ENCODE data around the gene AAK1. TPM values are rescaled to one million over a fixed set of nuclear protein-coding genes. Genes with fewer than 3 reads are reported as not detected.

AAK1 gene
- total RNA-seq, 1 donor from 2014 or later = 108 TPM

- H3K9me3 Mint-ChIP-seq (ENCODE audit: unreplicated experiment) = peaks cover 4% of the 10 kb centered on the region
- peaks cover 29% of the 10 kb centered on the region for H3K4me1 Mint-ChIP-seq (ENCODE audit: low read depth, unreplicated experiment)
- Histone ChIP-seq H3K9ac (ENCODE audit: low read length) (peak overlapping the region; percentile 97), H3K4me1 (ENCODE audit: insufficient read depth, low read length) (peaks cover 29% of the 10 kb centered on the region), H2AFZ (ENCODE audit: low read depth, low read length) (peak overlapping the region; percentile 99), H3K27ac (ENCODE audit: low read depth, low read length) (peak overlapping the region; percentile 98), H3K4me3 (ENCODE audit: insufficient read depth, low read depth, low read length) (peak overlapping the region; percentile 92), H3K36me3 (ENCODE audit: insufficient read depth, low read length) (no peaks in the 10 kb centered on the region), H3K27me3 (ENCODE audit: insufficient read depth, low read length) (no peaks in the 10 kb centered on the region), H3K9me3 (ENCODE audit: insufficient read depth, low read depth, low read length) (no peaks in the 10 kb centered on the region), H3K79me2 (ENCODE audit: insufficient read depth, low read length) (peaks cover 42% of the 10 kb centered on the region), H3K4me2 (ENCODE audit: low read length) (peak overlapping the region; percentile 99), H4K20me1 (ENCODE audit: insufficient read depth, low read length) (peaks cover 29% of the 10 kb centered on the region)
- DNase-seq (ENCODE audit: low read depth) (no peak), FAIRE-seq (no peak)
- H3K27me3 Mint-ChIP-seq (ENCODE audit: low read depth, unreplicated experiment) = no peaks in the 10 kb centered on the region
- peaks cover 3% of the 10 kb centered on the region for H3K36me3 Mint-ChIP-seq (ENCODE audit: low read depth, unreplicated experiment)
- no peak for TF ChIP-seq CTCF (IDR thresholded peaks at IDR 0.05; ENCODE audit: insufficient read depth, low read depth, low read length)
- no peak for TF ChIP-seq EZH2 (IDR thresholded peaks at IDR 0.05; ENCODE audit: insufficient read depth, low read length)
- H3K27ac Mint-ChIP-seq (ENCODE audit: unreplicated experiment) = peak overlapping the region; percentile 53
- peak overlapping the region; percentile 88 for H3K4me3 Mint-ChIP-seq (ENCODE audit: unreplicated experiment)
These were observed 1.0 kb upstream of the AAK1 start for GRCh38 chr2:69644506-69644979.

- Histone ChIP-seq H3K36me3 (ENCODE audit: insufficient read depth, low read length) (peaks cover under 1% of the 10 kb centered on the region), H2AFZ (ENCODE audit: low read depth, low read length) (peak overlapping the region; percentile 74), H4K20me1 (ENCODE audit: insufficient read depth, low read length) (peaks cover 45% of the 10 kb centered on the region), H3K79me2 (ENCODE audit: insufficient read depth, low read length) (peaks cover 57% of the 10 kb centered on the region), H3K4me2 (ENCODE audit: low read length) (peak overlapping the region; percentile 99), H3K9me3 (ENCODE audit: insufficient read depth, low read depth, low read length) (no peaks in the 10 kb centered on the region), H3K4me1 (ENCODE audit: insufficient read depth, low read length) (peaks cover 33% of the 10 kb centered on the region), H3K4me3 (ENCODE audit: insufficient read depth, low read depth, low read length) (peak overlapping the region; percentile 92), H3K27me3 (ENCODE audit: insufficient read depth, low read length) (no peaks in the 10 kb centered on the region), H3K9ac (ENCODE audit: low read length) (peak overlapping the region; percentile 97), H3K27ac (ENCODE audit: low read depth, low read length) (peak overlapping the region; percentile 98)
- Mint-ChIP-seq H3K27ac (ENCODE audit: unreplicated experiment) (peak overlapping the region; percentile 96), H3K36me3 (ENCODE audit: low read depth, unreplicated experiment) (peaks cover 9% of the 10 kb centered on the region), H3K4me3 (ENCODE audit: unreplicated experiment) (peak overlapping the region; percentile 98), H3K27me3 (ENCODE audit: low read depth, unreplicated experiment) (no peaks in the 10 kb centered on the region), H3K9me3 (ENCODE audit: unreplicated experiment) (peaks cover 4% of the 10 kb centered on the region), H3K4me1 (ENCODE audit: low read depth, unreplicated experiment) (peaks cover 34% of the 10 kb centered on the region)
- no peak for TF ChIP-seq CTCF (IDR thresholded peaks at IDR 0.05; ENCODE audit: insufficient read depth, low read depth, low read length)
- no peak for TF ChIP-seq EZH2 (IDR thresholded peaks at IDR 0.05; ENCODE audit: insufficient read depth, low read length)
- FAIRE-seq (no peak), DNase-seq (ENCODE audit: low read depth) (peak; percentile 78)
These were observed 584 bp downstream of the AAK1 start for GRCh38 chr2:69642709-69643601.

Data from astrocyte (in vitro differentiated cells and primary cell).